HCT116 (cell line): ENCODE results near the gene FBXL2. TPM values are rescaled to one million over a fixed set of nuclear protein-coding genes. Genes with fewer than 3 reads are reported as not detected.

Experiments
- ATAC-seq: fragments of 200-7000 bp; cut with Tn5 transposase; 2 replicates; pipeline ENCODE4 v1.9.1; 2020; ENCODE audit warnings: mild to moderate bottlenecking, moderate library complexity
- BruUV-seq: library from RNA; stranded (reverse); fragments of 400-500 nt; replicated peaks from 2 replicates; lab custom pipeline; 2021; lab: Mats Ljungman, UMichigan
- CTCF ChIA-PET: fragments of 300-600 bp; sonication (Branson Sonifier 250); formaldehyde crosslinking; loops from one replicate; lab custom pipeline; 2021; ENCODE audit warnings: antibody characterized with exemption; lab: Charles Lee
- POLR2A ChIA-PET: fragments of 300-600, 350-600 bp; sonication (Branson Sonifier 250); formaldehyde crosslinking; loops from one replicate; lab custom pipeline; 2021; ENCODE audit warnings: antibody characterized with exemption; lab: Charles Lee
- RAD21 ChIA-PET, 2 experiments: fragments of 300-600 bp; sonication (Branson Sonifier 250); formaldehyde crosslinking; loops; one replicate each; lab custom pipeline; 2023; ENCODE audit warnings: low total read pairs in 2 of 2; ENCODE audit not compliant: uncharacterized antibody in 2 of 2, unreplicated experiment in 2 of 2, low non-redundant PET in 1 of 2; lab: Charles Lee
- DNase-seq: peaks from one replicate; pipeline ENCODE4 v3.0.0-alpha.2; 2010; ENCODE audit warnings: low read depth, low spot score
- H2AFZ ChIP-seq: fragments of 200-600 bp; shearing (Covaris generic), sonication (generic); 2 replicates; pipeline ENCODE4 v1.6.1; 2017; ENCODE audit warnings: low read depth, mixed run types, mixed read lengths, antibody characterized with exemption, low read length; ENCODE audit not compliant: poor library complexity, severe bottlenecking
- H3K27ac ChIP-seq: 2 replicates; pipeline ENCODE4 v1.5.1; 2012; ENCODE audit warnings: low read depth, low read length
- H3K27me3 ChIP-seq: fragments of 200-600 bp; sonication (generic); 2 replicates; pipeline ENCODE4 v1.6.1; 2016; ENCODE audit warnings: mixed run types, low read length, mixed read lengths; ENCODE audit not compliant: insufficient read depth
- H3K36me3 ChIP-seq, 2 experiments: fragments of 200-500 bp in 1 of 2; fragments of 200-600 bp in 1 of 2; sonication (Bioruptor generic) in 1 of 2; sonication (generic) in 1 of 2; 2 replicates each; pipeline versions ENCODE4 v1.5.1 to v1.6.1; 2014 to 2016; ENCODE audit warnings: low read length in 2 of 2, inconsistent platforms in 1 of 2, mixed read lengths in 1 of 2, mixed run types in 1 of 2; ENCODE audit not compliant: insufficient read depth in 2 of 2, control insufficient read depth in 1 of 2
- H3K4me1 ChIP-seq, 2 experiments: fragments of 200-600 bp in 1 of 2; sonication (generic) in 1 of 2; 2 replicates each; pipeline versions ENCODE4 v1.5.1 to v1.6.1; 2012 to 2017; ENCODE audit warnings: low read length in 2 of 2, inconsistent platforms in 1 of 2, mild to moderate bottlenecking in 1 of 2, mixed read lengths in 1 of 2, mixed run types in 1 of 2, moderate library complexity in 1 of 2; ENCODE audit not compliant: insufficient read depth in 2 of 2, control insufficient read depth in 1 of 2
- H3K4me2 ChIP-seq: fragments of 200-600 bp; sonication (generic); 2 replicates; pipeline ENCODE4 v1.6.1; 2017; ENCODE audit warnings: mixed run types, low read length, mixed read lengths
- H3K4me3 ChIP-seq, 2 experiments: fragments of 200-600 bp in 1 of 2; sonication (generic) in 1 of 2; replicated peaks in 1 of 2; 2 replicates each; pipeline ENCODE4 v1.5.1; 2011 to 2016; ENCODE audit warnings: low read length in 2 of 2, control low read depth in 1 of 2, low read depth in 1 of 2, mild to moderate bottlenecking in 1 of 2, mixed read lengths in 1 of 2, mixed run types in 1 of 2
- H3K79me2 ChIP-seq: fragments of 200-600 bp; sonication (generic); 2 replicates; pipeline ENCODE4 v1.6.1; 2017; ENCODE audit warnings: mild to moderate bottlenecking, mixed run types, low read length, moderate library complexity, mixed read lengths; ENCODE audit not compliant: insufficient read depth
- H3K9ac ChIP-seq: fragments of 200-600 bp; sonication (generic); 2 replicates; pipeline ENCODE4 v1.6.1; 2016; ENCODE audit warnings: low read length, mixed read lengths
- H3K9me2 ChIP-seq: fragments of 200-600 bp; sonication (generic), shearing (Covaris generic); 2 replicates; pipeline ENCODE4 v1.6.1; 2017; ENCODE audit warnings: mixed run types, mild to moderate bottlenecking, moderate library complexity; ENCODE audit not compliant: insufficient read depth
- H3K9me3 ChIP-seq, 2 experiments: fragments of 200-500 bp in 1 of 2; fragments of 200-600 bp in 1 of 2; sonication (Bioruptor generic) in 1 of 2; sonication (generic) in 1 of 2; 2 replicates each; pipeline ENCODE4 v1.6.1; 2014 to 2017; ENCODE audit warnings: low read length in 2 of 2, mixed read lengths in 2 of 2, inconsistent platforms in 1 of 2, low read depth in 1 of 2, mild to moderate bottlenecking in 1 of 2, mixed run types in 1 of 2, moderate library complexity in 1 of 2; ENCODE audit not compliant: control insufficient read depth in 1 of 2, insufficient read depth in 1 of 2
- H4K20me1 ChIP-seq: fragments of 200-600 bp; sonication (generic), shearing (Covaris generic); 2 replicates; pipeline ENCODE4 v1.6.1; 2017; ENCODE audit warnings: mixed run types, mild to moderate bottlenecking, moderate library complexity; ENCODE audit not compliant: insufficient read depth
- ATF3 ChIP-seq: IDR thresholded peaks from 2 replicates; pipeline ENCODE4 v1.6.1; 2012
- CBX3 ChIP-seq: IDR thresholded peaks from 2 replicates; pipeline ENCODE4 v1.6.1; 2012; ENCODE audit warnings: low read depth
- CEBPB ChIP-seq: IDR thresholded peaks from 2 replicates; pipeline ENCODE4 v1.6.1; 2012; ENCODE audit warnings: low read depth
- CTCF ChIP-seq, 3 experiments: fragments of 200-600 bp in 1 of 3; sonication (generic) in 1 of 3; IDR thresholded peaks in 2 of 3; conservative IDR thresholded peaks in 1 of 3; 2 replicates each; pipeline ENCODE4 v1.5.1; 2012 to 2017; ENCODE audit warnings: low read depth in 2 of 3, low read length in 2 of 3, antibody characterized with exemption in 1 of 3, borderline replicate concordance in 1 of 3, control low read depth in 1 of 3, mild to moderate bottlenecking in 1 of 3, mixed read lengths in 1 of 3, mixed run types in 1 of 3, moderate library complexity in 1 of 3; ENCODE audit not compliant: insufficient read depth in 1 of 3
- ELF1 ChIP-seq: IDR thresholded peaks from 2 replicates; pipeline ENCODE4 v1.6.1; 2012; ENCODE audit warnings: low read depth, borderline replicate concordance
- EZH2phosphoT487 ChIP-seq: fragments of 200-600 bp; IDR thresholded peaks from 2 replicates; pipeline ENCODE4 v1.6.1; 2018; ENCODE audit warnings: antibody characterized with exemption, borderline replicate concordance
- JUND ChIP-seq: IDR thresholded peaks from 2 replicates; pipeline ENCODE4 v1.6.1; 2012
- MAX ChIP-seq: IDR thresholded peaks from 2 replicates; pipeline ENCODE4 v1.6.1; 2012
- POLR2A ChIP-seq: IDR thresholded peaks from 2 replicates; pipeline ENCODE4 v1.7.0; 2011; ENCODE audit warnings: borderline replicate concordance; ENCODE audit not compliant: insufficient read depth, insufficient read length; ENCODE audit errors: extremely low read depth
- TCF7L2 ChIP-seq: IDR thresholded peaks from 2 replicates; pipeline ENCODE4 v1.7.0; 2011; ENCODE audit warnings: borderline replicate concordance, inconsistent platforms; ENCODE audit not compliant: insufficient read depth, insufficient read length; ENCODE audit errors: extremely low read depth
- YY1 ChIP-seq: IDR thresholded peaks from 2 replicates; pipeline ENCODE4 v1.6.1; 2011; ENCODE audit warnings: low read length, low read depth, moderate library complexity, mild to moderate bottlenecking; ENCODE audit not compliant: insufficient replicate concordance; ENCODE audit errors: extremely low read depth
- ZBTB33 ChIP-seq: IDR thresholded peaks from 2 replicates; pipeline ENCODE4 v1.6.1; 2011; ENCODE audit warnings: mild to moderate bottlenecking, low read length, moderate library complexity; ENCODE audit not compliant: insufficient replicate concordance; ENCODE audit errors: extremely low read depth
- ZNF274 ChIP-seq: fragments of 200-500 bp; sonication (Bioruptor generic); IDR thresholded peaks from 2 replicates; pipeline ENCODE4 v1.6.1; 2014; ENCODE audit warnings: mild to moderate bottlenecking, low read depth, low read length, inconsistent platforms
- intact Hi-C: fragments of 100-400 bp; cut with micrococcal nuclease; formaldehyde crosslinking; loops from 2 replicates; pipeline ENCODE4 v1.10.0; 2022
- total RNA-seq: library from RNA; stranded (reverse); gene quantifications from one replicate; pipeline ENCODE4 v1.2.1, GENCODE V29; 2021; ENCODE audit not compliant: unreplicated experiment

The FBXL2 gene
- total RNA-seq, 1 experiment from 2014 or later: 12.8 TPM

- no peaks in the 10 kb centered on the region for H3K36me3 ChIP-seq
- no peaks in the 10 kb centered on the region for H3K79me2 ChIP-seq
- no peaks in the 10 kb centered on the region for H3K9me2 ChIP-seq
- POLR2A ChIA-PET: no interaction called here
- CTCF ChIA-PET: no interaction called here
- 0 out of 4 replicates have a peak, but pooled peaks cover 0 to 5% of the 10 kb centered on the region in 2 experiments for H3K9me3 ChIP-seq
- no TSS peak for BruUV-seq
- intact Hi-C loops: no loop called here
- no peaks in the 10 kb centered on the region; the same call in 1 of the 2 replicates for H4K20me1 ChIP-seq
- peaks cover 14 to 38% of the 10 kb centered on the region in 2 experiments for H3K4me1 ChIP-seq
- peak overlapping the region; percentile 40 for H3K4me2 ChIP-seq
- H2AFZ ChIP-seq: no peak overlapping the region
- no peak for TF ChIP-seq ZBTB33
- no peak for TF ChIP-seq YY1
- no peak for TF ChIP-seq POLR2A
- no peak for TF ChIP-seq EZH2phosphoT487
- no peak for TF ChIP-seq CTCF (IDR thresholded peaks at IDR 0.05 in 2 of 3, conservative IDR thresholded peaks at IDR 0.05 in 1 of 3; ENCODE audit: borderline replicate concordance in 1 of 3, insufficient read depth in 1 of 3, low read depth in 2 of 3, low read length in 2 of 3)
- TF ChIP-seq TCF7L2: no peak
- TF ChIP-seq CEBPB: no peak
- no peak for TF ChIP-seq JUND
- no peak for TF ChIP-seq ATF3
- TF ChIP-seq CBX3: no peak
- TF ChIP-seq ZNF274: no peak
- no peak for TF ChIP-seq MAX
- no peak for TF ChIP-seq ELF1
- TF ChIP-seq, all 23 proteins: peak for 0
- no peak overlapping the region; the same call in 1 of the 2 replicates for H3K27ac ChIP-seq
- no peak overlapping the region for H3K4me3 ChIP-seq
- no peaks in the 10 kb centered on the region for H3K27me3 ChIP-seq
- no peak overlapping the region for H3K9ac ChIP-seq
- RAD21 ChIA-PET: no interaction called here
- DNase-seq (no peak), ATAC-seq (no peak)
Observed at GRCh38 chr3:33314993-33315392, 37.8 kb downstream of the FBXL2 start.
